ENCODE data around the gene GAL3ST1.

- no peak for TF ChIP-seq CTCF (IDR thresholded peaks at IDR 0.05; ENCODE audit: low read depth, low read length, poor library complexity, severe bottlenecking)
- TF ChIP-seq EZH2phosphoT487 (IDR thresholded peaks at IDR 0.05; ENCODE audit: borderline replicate concordance, low read length), result no peak
Observed at GRCh38 chr22:30610299-30610698, 35.8 kb upstream of the GAL3ST1 start.
